ENCODE measurements around the gene ELOVL7. TPM values are rescaled to one million over a fixed set of nuclear protein-coding genes. Genes with fewer than 3 reads are reported as not detected.

ELOVL7 gene
- total and polyA plus RNA-seq, 2 of the 4 experiments (the other 2 are of a cell fraction): 0.18 TPM; not detected in 1

DNA sequence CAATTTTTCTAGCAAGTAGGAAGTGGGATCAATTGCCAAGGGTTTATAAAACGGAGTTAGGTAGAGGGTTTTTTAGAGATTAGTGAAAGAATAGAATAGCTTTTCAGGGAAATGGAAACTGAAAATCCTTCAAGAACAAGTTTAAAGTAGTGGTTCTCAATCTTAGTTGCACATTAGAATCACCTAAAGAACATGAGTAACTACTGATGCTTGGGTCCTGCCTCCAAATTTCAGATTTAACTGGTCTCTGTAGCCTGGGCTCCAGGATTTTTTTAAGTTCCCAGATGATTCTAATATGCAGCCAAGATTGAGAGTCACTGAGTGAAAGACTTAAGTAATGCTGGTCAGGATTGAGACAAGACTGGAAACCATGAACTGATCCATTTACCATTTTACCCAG is 20.5 kb downstream of the ELOVL7 start:
- Histone ChIP-seq H4K91ac (ENCODE audit: insufficient read depth, low read depth, low read length) (no peak overlapping the region), H3K23ac (ENCODE audit: low read depth, low read length) (no peak overlapping the region), H4K20me1 (ENCODE audit: insufficient read depth, low read length) (no peaks in the 10 kb centered on the region), H3K14ac (replicated peaks; ENCODE audit: low read depth, low read length) (no peak overlapping the region), H4K8ac (ENCODE audit: low read depth in 2 of 2, low read length in 2 of 2) (no peak overlapping the region), H3K4me2 (ENCODE audit: low read depth, low read length) (no peak overlapping the region), H2BK5ac (ENCODE audit: low read depth, low read length, poor library complexity, severe bottlenecking) (no peak overlapping the region), H3K36me3 (ENCODE audit: control insufficient read depth, insufficient read depth, low read length) (no peaks in the 10 kb centered on the region), H2AFZ (replicated peaks; ENCODE audit: low read length, poor library complexity) (no peak overlapping the region), H3K9ac (ENCODE audit: low read depth, low read length) (no peak overlapping the region), H3K4me1 (ENCODE audit: control insufficient read depth, insufficient read depth, low read length) (no peaks in the 10 kb centered on the region), H3K4me3 (ENCODE audit: insufficient read depth, low read depth, low read length) (no peak overlapping the region), H2BK120ac (ENCODE audit: low read depth, low read length) (no peak overlapping the region), H3K4ac (ENCODE audit: low read depth, low read length) (no peak overlapping the region), H2BK15ac (ENCODE audit: low read depth, low read length) (no peak overlapping the region), H2AK9ac (replicated peaks; ENCODE audit: low read depth, low read length, poor library complexity) (no peak overlapping the region), H3K9me3 (ENCODE audit: control insufficient read depth, insufficient read depth, low read length) (no peaks in the 10 kb centered on the region), H2AK5ac (ENCODE audit: low read depth, low read length) (no peak overlapping the region), H4K5ac (ENCODE audit: low read depth, low read length) (no peak overlapping the region), H3K27me3 (ENCODE audit: control insufficient read depth, insufficient read depth, low read length) (peaks cover 1% of the 10 kb centered on the region), H2BK20ac (ENCODE audit: low read depth, low read length) (no peak overlapping the region), H3K79me1 (ENCODE audit: low read depth in 1 of 2, low read length in 2 of 2) (no peaks in the 10 kb centered on the region), H3K56ac (ENCODE audit: extremely low read depth, insufficient read depth, low read length) (no peak overlapping the region), H3K18ac (ENCODE audit: low read depth, low read length) (no peak overlapping the region), H3K9me1 (ENCODE audit: insufficient read depth, low read length) (no peaks in the 10 kb centered on the region), H3K27ac (ENCODE audit: insufficient read depth, low read length) (no peak overlapping the region)
- 100% methylated on average over 1 of the region's 1 CpG; no CpG with 5 or more reads in 1 of the 2 experiments for WGBS, 2 experiments (ENCODE audit: extremely low coverage in 2 of 2, insufficient read length in 1 of 2)
- POLR2A ChIA-PET (ENCODE audit: unreplicated experiment): no interaction called here
- dilution Hi-C loops (cut with HindIII; ENCODE audit: low sequenced_read_pairs, unreplicated experiment) (no loop called here), in situ Hi-C loops (cut with MboI; ENCODE audit: low sequenced_read_pairs) (no loop called here), intact Hi-C loops (cut with micrococcal nuclease) (no loop called here)
- DNase-seq (no peak), ATAC-seq (ENCODE audit: low read depth) (no peak)
- no TSS peak for BruUV-seq (replicated peaks)
- TF ChIP-seq RAD21 (IDR thresholded peaks at IDR 0.05; ENCODE audit: low read length) (no peak), CEBPB (IDR thresholded peaks at IDR 0.05; ENCODE audit: low read depth, low read length) (no peak), NFE2L2 (IDR thresholded peaks at IDR 0.05; ENCODE audit: low read depth, low read length) (no peak), FOS (IDR thresholded peaks at IDR 0.05; ENCODE audit: low read depth, low read length) (no peak), RFX5 (IDR thresholded peaks at IDR 0.05; ENCODE audit: low read depth, low read length) (no peak), BHLHE40 (IDR thresholded peaks at IDR 0.05; ENCODE audit: low read depth, low read length) (no peak), MXI1 (IDR thresholded peaks at IDR 0.05; ENCODE audit: borderline replicate concordance, low read depth, low read length) (no peak)
- TF ChIP-seq, protein P1, sequence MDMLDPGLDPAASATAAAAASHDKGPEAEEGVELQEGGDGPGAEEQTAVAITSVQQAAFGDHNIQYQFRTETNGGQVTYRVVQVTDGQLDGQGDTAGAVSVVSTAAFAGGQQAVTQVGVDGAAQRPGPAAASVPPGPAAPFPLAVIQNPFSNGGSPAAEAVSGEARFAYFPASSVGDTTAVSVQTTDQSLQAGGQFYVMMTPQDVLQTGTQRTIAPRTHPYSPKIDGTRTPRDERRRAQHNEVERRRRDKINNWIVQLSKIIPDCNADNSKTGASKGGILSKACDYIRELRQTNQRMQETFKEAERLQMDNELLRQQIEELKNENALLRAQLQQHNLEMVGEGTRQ (IDR thresholded peaks at IDR 0.05; ENCODE audit: low read depth, low read length): no peak
- CTCF ChIA-PET: no interaction called here

Measured in IMR-90 (cell line).